Epithelial cell of proximal tubule (primary cell): Measurements from ENCODE around the gene RHBDL1. TPM values are rescaled to one million over a fixed set of nuclear protein-coding genes. Genes with fewer than 3 reads are reported as not detected.
A peak's percentile ranks its signal among the peaks of the same experiment; 100 is the strongest.

Experiments
- DNase-seq: peaks from one replicate; pipeline ENCODE4 v3.0.0-alpha.2; 2011; ENCODE audit warnings: low read depth
- H3K4me3 ChIP-seq: 2 replicates; pipeline ENCODE4 v1.5.1; 2011; ENCODE audit warnings: low read depth, mild to moderate bottlenecking, low read length
- total RNA-seq: library from RNA; depleted of rRNA; stranded (reverse); fragments of >200 nt; gene quantifications from 2 replicates; pipeline ENCODE4 v1.2.3, GENCODE V29; 2015
- TF ChIP-seq, protein P1 (sequence below): conservative IDR thresholded peaks from 2 replicates; pipeline ENCODE4 v1.5.1; 2012; ENCODE audit warnings: low read depth, mild to moderate bottlenecking, low read length

Gene RHBDL1
- total RNA-seq, 1 donor from 2014 or later, result 1.2 TPM

DNA sequence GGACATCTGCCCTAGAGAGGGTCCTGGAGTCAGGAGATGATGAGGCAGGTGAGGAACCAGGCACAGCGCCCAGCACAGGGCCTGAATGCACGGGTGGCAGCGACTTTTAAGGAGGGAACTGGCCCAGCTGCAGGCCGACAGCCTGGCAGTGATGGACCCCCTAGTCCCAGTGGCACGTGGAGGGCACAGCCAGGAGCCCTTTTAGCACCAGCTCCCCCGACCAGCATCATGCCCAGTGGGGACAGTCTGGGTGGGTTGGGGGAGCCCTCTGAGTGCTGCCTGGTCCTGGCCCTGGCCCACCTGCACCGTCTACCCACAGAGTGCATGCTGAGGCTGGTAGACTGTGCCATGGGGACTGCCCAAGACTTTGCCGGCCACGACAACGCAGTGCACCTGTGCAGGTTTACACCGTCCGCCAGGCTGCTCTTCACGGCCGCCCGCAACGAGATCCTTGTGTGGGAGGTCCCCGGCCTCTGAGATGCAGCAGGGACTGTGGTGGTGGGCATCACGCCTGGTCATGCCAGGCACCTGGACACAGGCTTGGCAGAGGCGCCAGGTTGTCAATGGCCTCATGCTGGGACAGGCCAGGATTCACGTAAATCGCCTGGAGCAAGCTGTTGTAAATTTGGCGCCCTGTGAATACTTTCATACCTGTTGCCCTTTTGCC lies 8.2 kb upstream of the RHBDL1 start:
- no peak for DNase-seq
- no peak overlapping the region for H3K4me3 ChIP-seq
- TF ChIP-seq, protein P1, sequence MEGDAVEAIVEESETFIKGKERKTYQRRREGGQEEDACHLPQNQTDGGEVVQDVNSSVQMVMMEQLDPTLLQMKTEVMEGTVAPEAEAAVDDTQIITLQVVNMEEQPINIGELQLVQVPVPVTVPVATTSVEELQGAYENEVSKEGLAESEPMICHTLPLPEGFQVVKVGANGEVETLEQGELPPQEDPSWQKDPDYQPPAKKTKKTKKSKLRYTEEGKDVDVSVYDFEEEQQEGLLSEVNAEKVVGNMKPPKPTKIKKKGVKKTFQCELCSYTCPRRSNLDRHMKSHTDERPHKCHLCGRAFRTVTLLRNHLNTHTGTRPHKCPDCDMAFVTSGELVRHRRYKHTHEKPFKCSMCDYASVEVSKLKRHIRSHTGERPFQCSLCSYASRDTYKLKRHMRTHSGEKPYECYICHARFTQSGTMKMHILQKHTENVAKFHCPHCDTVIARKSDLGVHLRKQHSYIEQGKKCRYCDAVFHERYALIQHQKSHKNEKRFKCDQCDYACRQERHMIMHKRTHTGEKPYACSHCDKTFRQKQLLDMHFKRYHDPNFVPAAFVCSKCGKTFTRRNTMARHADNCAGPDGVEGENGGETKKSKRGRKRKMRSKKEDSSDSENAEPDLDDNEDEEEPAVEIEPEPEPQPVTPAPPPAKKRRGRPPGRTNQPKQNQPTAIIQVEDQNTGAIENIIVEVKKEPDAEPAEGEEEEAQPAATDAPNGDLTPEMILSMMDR, result no peak

DNA sequence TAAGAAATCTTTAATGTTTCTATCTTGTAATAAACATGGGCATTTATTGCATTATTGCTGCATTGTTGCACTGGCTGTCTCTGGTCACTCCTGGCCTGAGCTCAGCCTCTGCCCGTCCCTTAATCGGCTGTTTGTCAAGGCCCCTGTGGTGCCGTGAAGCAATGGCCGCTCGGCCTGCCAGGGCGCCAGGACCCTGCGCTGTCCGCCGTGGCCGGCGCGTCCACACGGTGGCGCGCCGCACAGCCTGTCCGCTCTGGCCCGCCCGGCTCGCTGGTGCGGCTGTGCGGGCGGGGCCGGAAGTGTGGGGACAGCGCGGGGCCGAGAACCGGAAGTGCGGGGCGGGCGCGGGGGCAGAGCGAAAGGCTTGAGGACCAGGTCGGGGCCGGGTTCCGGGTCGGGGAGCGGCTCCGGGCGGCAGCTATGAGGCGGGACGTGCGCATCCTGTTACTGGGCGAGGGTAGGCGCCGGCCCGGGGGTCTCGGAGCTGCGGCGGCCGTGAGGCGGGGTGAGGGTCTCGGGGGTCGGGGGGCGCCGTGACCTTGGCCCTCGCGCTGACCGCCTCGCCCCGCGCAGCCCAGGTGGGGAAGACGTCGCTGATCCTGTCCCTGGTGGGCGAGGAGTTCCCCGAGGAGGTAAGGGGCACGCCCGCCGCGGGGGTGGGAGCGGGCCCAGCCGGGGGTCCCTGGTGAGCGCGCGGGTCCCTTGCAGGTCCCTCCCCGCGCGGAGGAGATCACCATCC lies 7.5 kb upstream of the RHBDL1 start, which contains the start of gene RHOT2:
Gene RHOT2 (plus strand): TSS at position 353 of the 739 bp plus-strand sequence. CDS start 68 bp downstream, at position 421.
- no peak for DNase-seq
- peak within 1 kb of the TSS; percentile 98 for H3K4me3 ChIP-seq
- TF ChIP-seq, protein P1, result peak; percentile 69

- H3K4me3 ChIP-seq, result peak overlapping the region; percentile 98
- TF ChIP-seq, protein P1, result no peak
- DNase-seq, result no peak
Observed at GRCh38 chr16:668519-669171, 6.8 kb upstream of the RHBDL1 start.

DNA sequence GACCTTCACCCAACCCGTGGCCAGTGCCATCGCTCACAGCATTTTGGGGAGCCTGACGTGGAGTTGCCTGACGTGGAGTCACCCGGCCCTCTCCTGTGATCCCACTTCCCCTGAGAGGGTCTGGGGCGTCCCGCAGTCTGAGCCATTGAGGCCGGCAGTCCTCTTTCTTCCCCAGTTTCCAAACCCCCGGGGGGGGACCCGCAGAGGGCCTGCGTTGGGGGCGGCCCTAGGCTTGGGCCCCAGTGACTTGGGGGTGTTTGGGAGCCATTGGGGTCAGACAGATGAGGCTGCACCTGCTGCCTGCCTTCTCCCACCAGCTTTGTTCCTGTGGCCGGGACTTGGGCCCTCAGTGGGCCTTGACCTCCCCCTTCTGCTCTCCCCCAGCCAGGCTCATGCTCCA lies 5.8 kb upstream of the RHBDL1 start:
- no peak for DNase-seq
- TF ChIP-seq, protein P1, result no peak
- H3K4me3 ChIP-seq, result no peak overlapping the region

DNA sequence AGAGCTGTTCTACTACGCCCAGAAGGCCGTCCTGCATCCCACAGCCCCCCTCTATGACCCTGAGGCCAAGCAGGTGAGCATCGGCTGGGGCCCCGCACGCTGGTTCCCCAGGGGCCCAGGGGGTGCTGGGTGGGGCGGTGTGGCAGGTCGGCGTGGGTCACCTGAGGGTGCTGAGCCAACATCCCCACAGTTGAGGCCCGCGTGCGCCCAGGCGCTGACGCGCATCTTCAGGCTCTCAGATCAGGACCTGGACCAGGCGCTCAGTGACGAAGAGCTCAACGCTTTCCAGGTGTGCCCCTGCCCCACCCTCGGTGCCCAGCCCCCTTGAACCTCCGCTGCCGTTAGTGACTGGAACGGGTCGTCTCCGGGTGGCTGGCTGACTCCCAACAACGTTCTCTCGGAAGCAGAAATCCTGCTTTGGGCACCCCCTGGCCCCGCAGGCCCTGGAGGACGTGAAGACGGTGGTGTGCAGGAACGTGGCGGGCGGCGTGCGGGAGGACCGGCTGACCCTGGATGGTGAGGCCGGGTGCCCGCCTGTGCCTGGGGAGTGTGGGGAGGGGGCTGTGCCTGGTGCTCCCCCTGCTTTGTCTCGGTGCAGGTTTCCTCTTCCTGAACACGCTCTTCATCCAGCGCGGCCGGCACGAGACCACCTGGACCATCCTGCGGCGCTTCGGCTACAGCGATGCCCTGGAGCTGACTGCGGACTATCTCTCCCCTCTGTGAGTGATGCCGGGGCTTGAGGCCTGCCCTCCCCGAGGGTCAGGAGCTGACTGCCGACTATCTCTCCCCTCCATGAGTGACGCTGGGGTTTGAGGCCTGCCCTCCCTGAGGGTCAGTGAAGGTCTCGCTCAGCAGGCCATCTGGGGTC lies 4.8 kb upstream of the RHBDL1 start:
- no peak for DNase-seq
- H3K4me3 ChIP-seq, result no peak overlapping the region
- TF ChIP-seq, protein P1, result no peak

DNA sequence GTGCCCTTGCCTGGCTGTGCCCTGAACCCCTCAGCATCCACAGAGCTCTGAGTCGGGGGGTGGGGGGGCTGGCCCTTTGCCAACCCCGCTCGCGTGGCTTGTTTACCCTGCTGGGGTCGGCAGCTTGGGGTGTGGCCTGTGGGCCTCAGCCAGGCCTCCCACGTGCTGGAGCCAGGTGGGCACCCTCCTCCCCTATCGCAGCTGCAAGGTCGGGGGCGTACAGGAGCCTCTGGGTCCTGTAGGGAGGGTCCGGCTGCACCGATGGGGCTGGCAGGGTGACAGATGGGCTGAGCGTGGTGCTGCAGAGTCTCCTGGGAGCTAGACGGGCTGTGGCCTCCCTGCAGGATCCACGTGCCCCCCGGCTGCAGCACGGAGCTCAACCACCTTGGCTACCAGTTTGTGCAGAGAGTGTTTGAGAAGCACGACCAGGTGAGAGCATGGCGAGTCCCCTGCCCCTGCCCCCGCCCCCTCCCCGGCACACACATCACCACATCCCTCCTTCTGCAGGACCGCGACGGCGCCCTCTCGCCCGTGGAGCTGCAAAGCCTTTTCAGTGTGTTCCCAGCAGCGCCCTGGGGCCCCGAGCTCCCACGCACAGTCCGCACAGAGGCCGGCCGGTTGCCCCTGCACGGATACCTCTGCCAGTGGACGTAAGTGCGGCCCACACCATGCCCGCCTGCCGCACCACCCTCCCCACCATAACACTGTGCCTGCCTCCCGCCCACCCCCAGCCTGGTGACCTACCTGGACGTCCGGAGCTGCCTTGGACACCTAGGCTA lies 3.9 kb upstream of the RHBDL1 start:
- no peak overlapping the region for H3K4me3 ChIP-seq
- no peak for DNase-seq
- TF ChIP-seq, protein P1, result no peak
